Fibroblast of peridontal ligament (primary cell): Measurements from ENCODE around the gene CHCHD6.
A peak's percentile ranks its signal among the peaks of the same experiment; 100 is the strongest.

Experiments used
- DNase-seq: peaks from one replicate; pipeline ENCODE4 v3.0.0-alpha.2; 2010; ENCODE audit errors: extremely low read depth

Gene CHCHD6

GRCh38 chr3:126743350-126743749 is 39.3 kb downstream of the CHCHD6 start:
- DNase-seq = no peak

GRCh38 chr3:126743781-126744180 is 39.7 kb downstream of the CHCHD6 start:
- no peak for DNase-seq

GRCh38 chr3:126745760-126746394 is 41.8 kb downstream of the CHCHD6 start:
- no peak for DNase-seq

GRCh38 chr3:126746395-126747177 is 42.5 kb downstream of the CHCHD6 start:
- peak; percentile 11 for DNase-seq

- no peak for DNase-seq
Measured at GRCh38 chr3:126747768-126748167, 43.7 kb downstream of the CHCHD6 start.

GRCh38 chr3:126748701-126749546 is 44.9 kb downstream of the CHCHD6 start:
- DNase-seq = no peak

GRCh38 chr3:126749547-126749875 is 45.5 kb downstream of the CHCHD6 start:
- DNase-seq = no peak

- DNase-seq = no peak
Measured at GRCh38 chr3:126749931-126750755, 46.1 kb downstream of the CHCHD6 start.

GRCh38 chr3:126750756-126751121 is 46.7 kb downstream of the CHCHD6 start:
- no peak for DNase-seq

- no peak for DNase-seq
Measured at GRCh38 chr3:126751611-126752302, 47.7 kb downstream of the CHCHD6 start.

- DNase-seq = peak; percentile 80
Measured at GRCh38 chr3:126752303-126753190, 48.5 kb downstream of the CHCHD6 start.

- peak; percentile 34 for DNase-seq
Measured at GRCh38 chr3:126753191-126754160, 49.4 kb downstream of the CHCHD6 start.

GRCh38 chr3:126755866-126756265 is 51.8 kb downstream of the CHCHD6 start:
- no peak for DNase-seq

- no peak for DNase-seq
Measured at GRCh38 chr3:126758026-126758425, 54.0 kb downstream of the CHCHD6 start.

GRCh38 chr3:126758882-126759281 is 54.8 kb downstream of the CHCHD6 start:
- DNase-seq = no peak

- no peak for DNase-seq
Measured at GRCh38 chr3:126760541-126760940, 56.5 kb downstream of the CHCHD6 start.

GRCh38 chr3:126763035-126763434 is 59.0 kb downstream of the CHCHD6 start:
- DNase-seq = no peak

GRCh38 chr3:126765187-126766069 is 61.4 kb downstream of the CHCHD6 start:
- DNase-seq = no peak
